ENCODE results near the gene C16orf92. TPM values are rescaled to one million over a fixed set of nuclear protein-coding genes. Genes with fewer than 3 reads are reported as not detected.

The C16orf92 gene
- total RNA-seq, 1 donor from 2014 or later = not detected

- Histone ChIP-seq H3K9me3 (ENCODE audit: low read depth) (no peaks in the 10 kb centered on the region), H3K9ac (no peak overlapping the region), H3K4me2 (no peak overlapping the region), H3K36me3 (peaks cover 13% of the 10 kb centered on the region), H3F3A (ENCODE audit: low read depth) (peaks cover 69% of the 10 kb centered on the region), H3K4me1 (peaks cover 17% of the 10 kb centered on the region), H3K27ac (no peak overlapping the region), H3K27me3 (no peaks in the 10 kb centered on the region), H3K4me3 (no peak overlapping the region), H2AFZ (replicated peaks) (no peak overlapping the region), H3K79me2 (ENCODE audit: low read depth) (peaks cover 56% of the 10 kb centered on the region), H4K20me1 (ENCODE audit: low read depth) (peaks cover 54% of the 10 kb centered on the region)
- DNase-seq (ENCODE audit: low spot score) = peak; percentile 39
- peaks cover 37% of the 10 kb centered on the region for H3K36me3 Mint-ChIP-seq
- H3K9me3 Mint-ChIP-seq = no peaks in the 10 kb centered on the region
- peaks cover 6% of the 10 kb centered on the region for H3K27me3 Mint-ChIP-seq (ENCODE audit: insufficient read depth, low read depth)
- H3K4me3 Mint-ChIP-seq = peak overlapping the region; percentile 72
- peak; percentile 41 for TF ChIP-seq CTCF (IDR thresholded peaks at IDR 0.05)
- no peak for TF ChIP-seq EZH2 (IDR thresholded peaks at IDR 0.05)
- TF ChIP-seq EZH2phosphoT487 (IDR thresholded peaks at IDR 0.05) = no peak
- H3K4me1 Mint-ChIP-seq = peaks cover 33% of the 10 kb centered on the region
- no peak overlapping the region for H3K27ac Mint-ChIP-seq
These were observed 46.0 kb downstream of the C16orf92 start for GRCh38 chr16:30068750-30069610.

- peaks cover 29% of the 10 kb centered on the region for H3K4me1 Mint-ChIP-seq
- Histone ChIP-seq H3K4me2 (no peak overlapping the region), H2AFZ (replicated peaks) (no peak overlapping the region), H3K27me3 (no peaks in the 10 kb centered on the region), H3F3A (ENCODE audit: low read depth) (peaks cover 67% of the 10 kb centered on the region), H3K4me1 (peaks cover 12% of the 10 kb centered on the region), H3K27ac (no peak overlapping the region), H4K20me1 (ENCODE audit: low read depth) (peaks cover 54% of the 10 kb centered on the region), H3K4me3 (no peak overlapping the region), H3K79me2 (ENCODE audit: low read depth) (peaks cover 48% of the 10 kb centered on the region), H3K9me3 (ENCODE audit: low read depth) (no peaks in the 10 kb centered on the region), H3K9ac (no peak overlapping the region), H3K36me3 (peaks cover 13% of the 10 kb centered on the region)
- peaks cover 37% of the 10 kb centered on the region for H3K36me3 Mint-ChIP-seq
- no peaks in the 10 kb centered on the region for H3K9me3 Mint-ChIP-seq
- H3K27me3 Mint-ChIP-seq (ENCODE audit: insufficient read depth, low read depth) = peaks cover 2% of the 10 kb centered on the region
- no peak for DNase-seq (ENCODE audit: low spot score)
- peak overlapping the region; percentile 72 for H3K4me3 Mint-ChIP-seq
- TF ChIP-seq CTCF (IDR thresholded peaks at IDR 0.05) (no peak), EZH2phosphoT487 (IDR thresholded peaks at IDR 0.05) (no peak), EZH2 (IDR thresholded peaks at IDR 0.05) (no peak)
- no peak overlapping the region for H3K27ac Mint-ChIP-seq
These were observed 46.8 kb downstream of the C16orf92 start for GRCh38 chr16:30069611-30070462.

- peaks cover 2% of the 10 kb centered on the region for H3K27me3 Mint-ChIP-seq (ENCODE audit: insufficient read depth, low read depth)
- peaks cover 32% of the 10 kb centered on the region for H3K4me1 Mint-ChIP-seq
- no peaks in the 10 kb centered on the region for H3K9me3 ChIP-seq (ENCODE audit: low read depth)
- H3F3A ChIP-seq (ENCODE audit: low read depth) = peaks cover 68% of the 10 kb centered on the region
- H3K4me3 ChIP-seq = no peak overlapping the region
- peak overlapping the region; percentile 40 for H3K4me3 Mint-ChIP-seq
- no peak overlapping the region for H3K27ac ChIP-seq
- H2AFZ ChIP-seq (replicated peaks) = no peak overlapping the region
- DNase-seq (ENCODE audit: low spot score) = no peak
- H3K36me3 ChIP-seq = peaks cover 13% of the 10 kb centered on the region
- H3K4me2 ChIP-seq = no peak overlapping the region
- H3K4me1 ChIP-seq = peaks cover 12% of the 10 kb centered on the region
- no peaks in the 10 kb centered on the region for H3K27me3 ChIP-seq
- H3K9ac ChIP-seq = no peak overlapping the region
- H3K79me2 ChIP-seq (ENCODE audit: low read depth) = peaks cover 48% of the 10 kb centered on the region
- H3K36me3 Mint-ChIP-seq = peaks cover 37% of the 10 kb centered on the region
- no peaks in the 10 kb centered on the region for H3K9me3 Mint-ChIP-seq
- H3K27ac Mint-ChIP-seq = no peak overlapping the region
- TF ChIP-seq CTCF (IDR thresholded peaks at IDR 0.05) (no peak), EZH2 (IDR thresholded peaks at IDR 0.05) (no peak), EZH2phosphoT487 (IDR thresholded peaks at IDR 0.05) (no peak)
- H4K20me1 ChIP-seq (ENCODE audit: low read depth) = peaks cover 54% of the 10 kb centered on the region
These were observed 47.5 kb downstream of the C16orf92 start for GRCh38 chr16:30070490-30070889.

Other genes starting within 250 kb of the C16orf92 start
- gene ZG16, start 244.9 kb upstream of the C16orf92 start, total RNA-seq (ENCODE audit: low replicate concordance) = not detected in 2 replicates
- 173 and 275 TPM in 2 replicates for gene KIF22, start 232.4 kb upstream of the C16orf92 start, total RNA-seq (ENCODE audit: low replicate concordance)
- gene MAZ, start 216.7 kb upstream of the C16orf92 start, total RNA-seq (ENCODE audit: low replicate concordance) = 120 and 220 TPM in 2 replicates
- 23.5 and 71.4 TPM in 2 replicates for gene PRRT2, start 211.0 kb upstream of the C16orf92 start, total RNA-seq (ENCODE audit: low replicate concordance)
- gene PAGR1, start 207.0 kb upstream of the C16orf92 start, total RNA-seq (ENCODE audit: low replicate concordance) = 47.2 and 88.3 TPM in 2 replicates
- gene MVP, start 202.7 kb upstream of the C16orf92 start, total RNA-seq (ENCODE audit: low replicate concordance) = 2.4 and 4.4 TPM in 2 replicates
- gene CDIPT, start 160.0 kb upstream of the C16orf92 start, total RNA-seq (ENCODE audit: low replicate concordance) = 21.0 and 61.7 TPM in 2 replicates
- gene SEZ6L2, start 123.6 kb upstream of the C16orf92 start, total RNA-seq (ENCODE audit: low replicate concordance) = 11.7 and 31.5 TPM in 2 replicates
- gene ASPHD1, start 122.7 kb upstream of the C16orf92 start, total RNA-seq (ENCODE audit: low replicate concordance) = 0.97 and 4.5 TPM in 2 replicates
- 3.9 and 12.0 TPM in 2 replicates for gene KCTD13, start 97.0 kb upstream of the C16orf92 start, total RNA-seq (ENCODE audit: low replicate concordance)
- gene TMEM219, start 61.1 kb upstream of the C16orf92 start, total RNA-seq (ENCODE audit: low replicate concordance) = 50.7 and 123 TPM in 2 replicates
- gene TAOK2, start 49.3 kb upstream of the C16orf92 start, total RNA-seq (ENCODE audit: low replicate concordance) = 13.8 and 49.9 TPM in 2 replicates
- 4.7 and 14.1 TPM in 2 replicates for gene HIRIP3, start 27.6 kb upstream of the C16orf92 start, total RNA-seq (ENCODE audit: low replicate concordance)
- 104 and 129 TPM in 2 replicates for gene INO80E, start 27.0 kb upstream of the C16orf92 start, total RNA-seq (ENCODE audit: low replicate concordance)
- gene DOC2A, start 12.2 kb upstream of the C16orf92 start, total RNA-seq (ENCODE audit: low replicate concordance) = 3.1 and 8.1 TPM in 2 replicates
- gene TLCD3B, start 8.1 kb downstream of the C16orf92 start, total RNA-seq (ENCODE audit: low replicate concordance) = 2.4 and 9.0 TPM in 2 replicates
- 469 and 981 TPM in 2 replicates for gene ALDOA, start 42.6 kb downstream of the C16orf92 start, total RNA-seq (ENCODE audit: low replicate concordance)
- gene PPP4C, start 52.8 kb downstream of the C16orf92 start, total RNA-seq (ENCODE audit: low replicate concordance) = 93.3 and 166 TPM in 2 replicates
- gene TBX6, start 68.7 kb downstream of the C16orf92 start, total RNA-seq (ENCODE audit: low replicate concordance) = 0.39 and 2.8 TPM in 2 replicates
- gene YPEL3, start 73.0 kb downstream of the C16orf92 start, total RNA-seq (ENCODE audit: low replicate concordance) = 6.8 and 30.7 TPM in 2 replicates
- 0.12 and 0.13 TPM in 2 replicates for gene GDPD3, start 90.3 kb downstream of the C16orf92 start, total RNA-seq (ENCODE audit: low replicate concordance)
- gene MAPK3, start 100.0 kb downstream of the C16orf92 start, total RNA-seq (ENCODE audit: low replicate concordance) = 20.9 and 41.1 TPM in 2 replicates
- 9.4 and 10.6 TPM in 2 replicates for gene CORO1A, start 160.4 kb downstream of the C16orf92 start, total RNA-seq (ENCODE audit: low replicate concordance)
- 90.4 and 133 TPM in 2 replicates for gene BOLA2B, start 170.5 kb downstream of the C16orf92 start, total RNA-seq (ENCODE audit: low replicate concordance)
- 10.4 and 31.7 TPM in 2 replicates for gene SLX1A, start 170.7 kb downstream of the C16orf92 start, total RNA-seq (ENCODE audit: low replicate concordance)
- 6.2 and 8.5 TPM in 2 replicates for gene SULT1A3, start 176.1 kb downstream of the C16orf92 start, total RNA-seq (ENCODE audit: low replicate concordance)
- gene NPIPB13, start 225.3 kb downstream of the C16orf92 start, total RNA-seq (ENCODE audit: low replicate concordance) = 1.9 and 4.0 TPM in 2 replicates

Measured in neural progenitor cell (in vitro differentiated cells).